C4-2B (cell line): ENCODE data around the gene CEP72.
"Not testable (repeated sequence)": the region's sequence is repeated elsewhere in the genome, so short reads cannot be mapped to it uniquely, and the experiment has no call there.

Experiments
- H3K27ac ChIP-seq: fragments of 450-650 bp; 2 replicates; pipeline ENCODE4 v1.5.1; 2017
- ZFX ChIP-seq: fragments of 450-650 bp; IDR thresholded peaks from 2 replicates; pipeline ENCODE4 v1.6.1; 2017
- TF ChIP-seq, protein P1 (sequence below): fragments of 450-650 bp; conservative IDR thresholded peaks from 2 replicates; pipeline ENCODE4 v1.5.1; 2017; ENCODE audit warnings: mild to moderate bottlenecking

The CEP72 gene

DNA sequence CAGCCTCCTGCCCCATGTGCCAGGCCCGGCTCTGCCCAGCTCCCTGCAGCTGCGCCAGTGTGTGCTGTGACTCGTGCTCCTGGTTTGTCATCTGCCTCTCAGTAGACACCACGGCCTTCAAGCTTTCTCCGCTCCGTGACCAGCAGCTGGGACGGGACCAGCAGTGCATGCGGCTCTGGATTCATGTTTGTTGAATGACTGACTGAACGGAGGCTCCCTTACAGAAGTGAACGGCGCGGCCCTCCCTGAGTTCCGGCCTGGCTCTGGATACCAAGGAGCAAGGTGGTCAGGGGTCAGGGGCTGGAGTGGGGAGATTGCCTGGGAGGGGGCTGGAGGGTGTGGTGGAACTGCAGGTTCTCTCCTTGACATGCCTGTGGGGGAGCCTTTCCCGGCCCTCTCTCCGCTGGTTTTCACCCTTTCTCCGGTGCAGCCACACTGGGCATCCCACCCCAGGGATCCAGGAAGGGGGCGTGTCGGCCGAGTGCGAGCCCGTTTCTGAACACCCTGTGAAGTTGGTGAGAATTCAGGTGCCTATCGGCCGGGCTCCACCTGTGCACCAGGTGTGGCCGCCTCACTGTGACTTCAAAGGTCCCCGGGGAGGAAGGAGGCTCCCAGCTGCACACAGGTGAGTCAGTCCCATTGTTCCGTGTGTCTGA is 11.1 kb upstream of the CEP72 start:
- TF ChIP-seq ZFX: no peak
- TF ChIP-seq, protein P1, sequence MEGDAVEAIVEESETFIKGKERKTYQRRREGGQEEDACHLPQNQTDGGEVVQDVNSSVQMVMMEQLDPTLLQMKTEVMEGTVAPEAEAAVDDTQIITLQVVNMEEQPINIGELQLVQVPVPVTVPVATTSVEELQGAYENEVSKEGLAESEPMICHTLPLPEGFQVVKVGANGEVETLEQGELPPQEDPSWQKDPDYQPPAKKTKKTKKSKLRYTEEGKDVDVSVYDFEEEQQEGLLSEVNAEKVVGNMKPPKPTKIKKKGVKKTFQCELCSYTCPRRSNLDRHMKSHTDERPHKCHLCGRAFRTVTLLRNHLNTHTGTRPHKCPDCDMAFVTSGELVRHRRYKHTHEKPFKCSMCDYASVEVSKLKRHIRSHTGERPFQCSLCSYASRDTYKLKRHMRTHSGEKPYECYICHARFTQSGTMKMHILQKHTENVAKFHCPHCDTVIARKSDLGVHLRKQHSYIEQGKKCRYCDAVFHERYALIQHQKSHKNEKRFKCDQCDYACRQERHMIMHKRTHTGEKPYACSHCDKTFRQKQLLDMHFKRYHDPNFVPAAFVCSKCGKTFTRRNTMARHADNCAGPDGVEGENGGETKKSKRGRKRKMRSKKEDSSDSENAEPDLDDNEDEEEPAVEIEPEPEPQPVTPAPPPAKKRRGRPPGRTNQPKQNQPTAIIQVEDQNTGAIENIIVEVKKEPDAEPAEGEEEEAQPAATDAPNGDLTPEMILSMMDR: no peak
- peak overlapping the region; percentile 41 for H3K27ac ChIP-seq

DNA sequence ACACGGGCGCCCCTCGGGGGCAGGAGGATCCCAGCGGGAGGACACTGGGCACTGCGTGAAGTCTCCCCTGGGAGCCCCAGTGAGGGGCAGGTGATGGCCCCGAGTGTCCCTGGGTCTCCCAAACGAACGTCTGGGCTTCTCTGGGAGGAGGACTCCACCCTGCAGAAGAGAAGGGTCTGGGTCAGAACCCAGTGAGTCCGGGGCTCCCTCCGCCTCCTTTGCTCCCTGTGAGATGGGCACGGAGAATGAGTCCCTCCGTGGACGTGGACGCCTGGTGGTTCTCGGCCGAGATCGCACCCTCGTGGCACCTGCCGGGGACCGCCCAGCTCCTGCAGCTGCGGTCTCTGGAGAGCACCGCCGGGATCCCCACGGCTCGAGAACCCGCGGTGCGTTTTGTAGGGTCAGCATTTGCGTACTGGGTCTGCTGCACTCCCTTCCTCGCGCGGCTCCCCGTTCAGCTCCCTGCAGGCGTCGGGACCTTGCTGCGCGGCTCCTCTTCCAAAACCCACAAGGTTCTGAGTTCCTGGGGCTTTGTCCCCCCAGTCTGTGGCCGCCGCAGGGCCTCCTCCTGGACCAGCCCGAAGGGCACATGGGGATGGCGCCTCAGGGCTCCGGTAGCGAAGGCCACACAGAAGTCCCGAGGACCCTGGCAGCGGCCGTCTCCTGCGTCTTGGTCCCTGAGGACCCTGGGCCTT is 10.2 kb upstream of the CEP72 start:
- TF ChIP-seq, protein P1: no peak
- TF ChIP-seq ZFX: no peak

DNA sequence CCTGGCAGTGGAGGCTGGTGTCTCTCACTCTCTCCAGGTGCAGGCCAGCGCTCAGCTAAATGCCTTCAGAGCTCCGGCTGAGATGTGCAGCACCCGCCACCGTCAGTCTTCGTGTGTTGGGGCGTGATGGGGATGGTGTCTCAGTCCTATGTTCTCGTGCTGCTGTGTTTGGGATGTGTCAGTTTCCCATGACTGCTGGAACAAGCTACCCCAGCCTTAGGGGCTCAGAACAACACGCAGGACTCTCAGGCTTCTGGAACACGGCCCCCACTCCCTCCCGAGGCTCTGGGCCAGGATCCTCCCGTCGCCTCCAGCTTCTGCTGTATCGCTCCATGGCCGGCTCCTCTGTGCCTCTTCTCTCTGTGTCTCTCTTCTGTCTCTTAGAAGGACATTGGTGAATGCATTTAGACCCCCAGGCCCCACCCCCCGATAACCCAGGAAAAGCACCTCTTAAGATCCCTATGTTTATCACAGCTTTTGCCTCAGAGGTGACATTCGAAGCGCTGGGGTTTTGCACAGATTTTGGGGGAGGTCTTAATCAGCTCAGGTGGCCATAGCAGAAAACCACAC is 9.6 kb upstream of the CEP72 start:
- no peak overlapping the region for H3K27ac ChIP-seq
- TF ChIP-seq, protein P1: no peak
- no peak for TF ChIP-seq ZFX

More for the DNA sequence above, 10.2 kb upstream of the CEP72 start:
- H3K27ac ChIP-seq: no peak overlapping the region

DNA sequence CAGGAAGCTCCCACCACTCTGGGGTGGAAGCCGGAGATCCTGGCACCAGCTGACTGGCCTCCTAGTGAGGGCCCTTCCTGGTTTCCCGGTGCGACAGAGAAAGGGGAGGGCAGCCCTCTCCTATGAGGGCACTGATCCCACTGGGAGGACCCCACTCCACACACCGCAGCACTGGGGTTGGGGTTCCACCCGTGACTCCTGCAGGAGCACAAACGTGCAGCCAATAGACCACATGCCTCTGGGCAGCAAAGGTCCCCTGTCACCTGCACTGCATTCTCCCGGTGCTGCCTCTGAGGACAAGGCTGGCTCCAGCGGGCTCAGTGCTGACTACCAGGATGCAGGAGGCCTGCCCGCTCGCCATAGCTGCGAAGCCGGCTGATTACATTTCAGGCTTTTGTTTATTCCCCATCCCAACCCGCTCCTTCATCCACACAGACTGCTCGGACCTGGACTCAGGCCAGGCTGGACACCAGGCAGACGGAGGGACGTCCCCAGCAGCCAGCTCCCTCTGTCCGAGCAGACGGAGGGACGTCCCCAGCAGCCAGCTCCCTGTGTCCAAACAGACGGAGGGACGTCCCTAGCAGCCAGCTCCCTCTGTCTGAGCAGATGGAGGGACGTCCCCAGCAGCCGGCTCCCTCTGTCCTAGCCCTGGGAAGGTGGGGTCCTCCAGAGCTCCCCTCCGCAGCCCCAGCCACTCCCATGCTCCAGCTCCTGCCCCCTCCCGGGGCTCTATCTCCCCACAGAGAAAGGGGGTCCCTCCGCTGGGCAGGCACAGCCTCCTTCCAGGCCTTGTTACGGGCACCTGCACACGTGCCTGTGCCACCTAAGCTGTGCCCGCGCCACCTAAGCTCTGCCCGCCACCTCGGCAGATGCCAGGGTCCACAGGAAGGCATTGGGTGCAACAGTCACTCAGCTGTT is 8.8 kb upstream of the CEP72 start:
- TF ChIP-seq, protein P1: no peak
- TF ChIP-seq ZFX: no peak
- H3K27ac ChIP-seq: no peak overlapping the region

DNA sequence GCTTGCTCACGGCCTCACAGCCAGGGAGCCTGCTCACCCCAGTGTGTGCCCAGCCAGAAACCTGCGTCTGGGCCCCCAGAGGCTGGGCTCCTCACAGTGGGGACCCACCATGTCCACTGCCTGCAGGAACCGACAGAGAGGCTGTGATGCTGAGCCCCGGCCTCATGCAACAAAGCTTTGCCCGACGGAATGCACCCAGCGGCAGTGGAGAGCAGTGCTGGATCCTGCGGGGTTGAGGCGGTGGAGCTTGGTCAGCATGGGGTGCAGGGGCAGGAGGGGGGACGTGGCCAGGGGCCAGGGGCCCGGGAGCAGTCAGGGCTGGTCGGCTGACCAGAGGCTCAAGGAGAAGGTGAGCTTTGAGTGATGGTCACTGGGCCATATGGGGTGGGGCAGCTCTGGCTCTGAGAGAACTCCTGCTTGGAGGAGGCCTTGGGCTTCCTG is 7.7 kb upstream of the CEP72 start:
- no peak for TF ChIP-seq ZFX
- TF ChIP-seq, protein P1: no peak
- no peak overlapping the region for H3K27ac ChIP-seq

DNA sequence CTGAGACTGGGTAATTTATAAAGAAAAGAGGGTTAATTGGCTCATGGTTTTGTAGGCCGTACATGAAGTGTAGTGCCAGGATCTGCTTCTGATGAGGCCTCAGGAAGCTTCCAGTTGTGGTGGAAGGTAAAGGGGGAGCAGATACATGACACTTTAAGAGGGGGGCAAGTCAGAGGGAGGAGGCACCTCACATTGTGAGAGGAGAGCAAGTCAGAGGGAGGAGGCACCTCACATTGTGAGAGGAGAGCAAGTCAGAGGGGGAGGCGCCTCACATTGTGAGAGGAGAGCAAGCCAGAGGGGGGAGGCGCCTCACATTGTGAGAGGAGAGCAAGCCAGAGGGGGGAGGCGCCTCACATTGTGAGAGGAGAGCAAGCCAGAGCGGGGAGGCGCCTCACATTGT is 7.0 kb upstream of the CEP72 start:
- H3K27ac ChIP-seq: not testable (repeated sequence)

DNA sequence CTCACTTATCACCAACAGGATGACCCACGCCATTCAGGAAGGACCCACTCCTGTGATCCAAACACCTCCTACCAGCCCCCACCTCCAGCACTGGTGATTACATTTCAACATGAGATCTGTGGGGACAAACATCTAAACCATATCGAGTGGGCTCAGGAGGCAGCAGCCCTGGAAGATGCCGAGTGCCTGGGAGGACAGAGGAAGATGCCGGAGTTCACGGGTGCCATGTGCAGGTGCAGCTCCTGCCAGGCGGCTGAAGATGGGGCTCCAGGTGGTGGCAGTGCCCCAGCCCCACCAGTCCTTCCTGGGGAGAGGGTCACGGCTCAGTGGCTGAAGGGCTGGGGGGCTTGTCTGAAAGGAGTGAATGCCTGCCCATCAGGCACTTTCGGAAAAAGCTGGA is 6.1 kb upstream of the CEP72 start:
- TF ChIP-seq, protein P1: no peak
- TF ChIP-seq ZFX: no peak
- no peak overlapping the region for H3K27ac ChIP-seq
